Measurements from ENCODE around the gene PRPSAP2.
"Not testable (repeated sequence)": the region's sequence is repeated elsewhere in the genome, so short reads cannot be mapped to it uniquely, and the experiment has no call there.

Gene PRPSAP2

GRCh38 chr17:18954321-18954720, 96.4 kb downstream of the PRPSAP2 start:
- no peak for TF ChIP-seq CTCF (IDR thresholded peaks at IDR 0.05; ENCODE audit: low read depth, low read length, missing control alignments)
- Histone ChIP-seq H3K4me3 (ENCODE audit: low read depth, low read length) (no peak overlapping the region), H3K36me3 (replicated peaks) (no peaks in the 10 kb centered on the region), H3K27ac (no peak overlapping the region), H3K27me3 (replicated peaks) (no peaks in the 10 kb centered on the region)
- in situ Hi-C loops (cut with HindIII; ENCODE audit: low pct_ligation_motif_present, low sequenced_read_pairs), result loop anchor here (25.0 kb wide), 1 partner anchor 92 kb away; the partner anchor contains the start of gene PRPSAP2
- DNase-seq, result no peak

- no peak for DNase-seq
- in situ Hi-C loops (cut with HindIII; ENCODE audit: low pct_ligation_motif_present, low sequenced_read_pairs), result loop anchor here (25.0 kb wide), 1 partner anchor 93 kb away; the partner anchor contains the start of gene PRPSAP2
- H3K36me3 ChIP-seq (replicated peaks), result no peaks in the 10 kb centered on the region
- H3K27ac ChIP-seq, result no peak overlapping the region
- H3K27me3 ChIP-seq (replicated peaks), result no peaks in the 10 kb centered on the region
- TF ChIP-seq CTCF (IDR thresholded peaks at IDR 0.05; ENCODE audit: low read depth, low read length, missing control alignments), result no peak
- H3K4me3 ChIP-seq (ENCODE audit: low read depth, low read length), result no peak overlapping the region
These were observed 97.1 kb downstream of the PRPSAP2 start for GRCh38 chr17:18955009-18955408.

- not testable (repeated sequence) for DNase-seq; H3K27ac ChIP-seq; H3K36me3 ChIP-seq (replicated peaks); H3K27me3 ChIP-seq (replicated peaks); H3K4me3 ChIP-seq (ENCODE audit: low read depth, low read length)
- in situ Hi-C loops (cut with HindIII; ENCODE audit: low pct_ligation_motif_present, low sequenced_read_pairs), result loop anchor here (25.0 kb wide), 1 partner anchor 94 kb away; the partner anchor contains the start of gene PRPSAP2
These were observed 98.1 kb downstream of the PRPSAP2 start for GRCh38 chr17:18956021-18956420.

- Histone ChIP-seq H3K27me3 (replicated peaks) (no peaks in the 10 kb centered on the region), H3K27ac (no peak overlapping the region), H3K36me3 (replicated peaks) (no peaks in the 10 kb centered on the region), H3K4me3 (ENCODE audit: low read depth, low read length) (no peak overlapping the region)
- no peak for DNase-seq
- in situ Hi-C loops (cut with HindIII; ENCODE audit: low pct_ligation_motif_present, low sequenced_read_pairs), result loop anchor here (25.0 kb wide), 1 partner anchor 94 kb away; the partner anchor contains the start of gene PRPSAP2
- TF ChIP-seq CTCF (IDR thresholded peaks at IDR 0.05; ENCODE audit: low read depth, low read length, missing control alignments), result no peak
These were observed 98.7 kb downstream of the PRPSAP2 start for GRCh38 chr17:18956581-18956980.

GRCh38 chr17:18957831-18958230, 99.9 kb downstream of the PRPSAP2 start:
- no peak overlapping the region for H3K4me3 ChIP-seq (ENCODE audit: low read depth, low read length)
- TF ChIP-seq CTCF (IDR thresholded peaks at IDR 0.05; ENCODE audit: low read depth, low read length, missing control alignments), result no peak
- no peaks in the 10 kb centered on the region for H3K27me3 ChIP-seq (replicated peaks)
- no peak overlapping the region for H3K27ac ChIP-seq
- no peak for DNase-seq
- in situ Hi-C loops (cut with HindIII; ENCODE audit: low pct_ligation_motif_present, low sequenced_read_pairs), result loop anchor here (25.0 kb wide), 1 partner anchor 96 kb away; the partner anchor contains the start of gene PRPSAP2
- no peaks in the 10 kb centered on the region for H3K36me3 ChIP-seq (replicated peaks)

GRCh38 chr17:18958611-18959010, 100.7 kb downstream of the PRPSAP2 start:
- Histone ChIP-seq H3K4me3 (ENCODE audit: low read depth, low read length) (no peak overlapping the region), H3K27ac (no peak overlapping the region), H3K27me3 (replicated peaks) (no peaks in the 10 kb centered on the region), H3K36me3 (replicated peaks) (no peaks in the 10 kb centered on the region)
- DNase-seq, result no peak
- in situ Hi-C loops (cut with HindIII; ENCODE audit: low pct_ligation_motif_present, low sequenced_read_pairs), result loop anchor here (25.0 kb wide), 1 partner anchor 96 kb away; the partner anchor contains the start of gene PRPSAP2
- no peak for TF ChIP-seq CTCF (IDR thresholded peaks at IDR 0.05; ENCODE audit: low read depth, low read length, missing control alignments)

Measured in brain microvascular endothelial cell (primary cell).